ENCODE measurements around the gene SPTAN1.
"Not testable (repeated sequence)": the region's sequence is repeated elsewhere in the genome, so short reads cannot be mapped to it uniquely, and the experiment has no call there.

SPTAN1 gene

GRCh38 chr9:128553728-128554127 lies 1.3 kb downstream of the SPTAN1 start:
- no peak for DNase-seq

- peak; percentile 60 for DNase-seq
These were observed 1.9 kb downstream of the SPTAN1 start for GRCh38 chr9:128554155-128554862.

GRCh38 chr9:128555180-128555721 lies 2.9 kb downstream of the SPTAN1 start:
- no peak for DNase-seq

DNA sequence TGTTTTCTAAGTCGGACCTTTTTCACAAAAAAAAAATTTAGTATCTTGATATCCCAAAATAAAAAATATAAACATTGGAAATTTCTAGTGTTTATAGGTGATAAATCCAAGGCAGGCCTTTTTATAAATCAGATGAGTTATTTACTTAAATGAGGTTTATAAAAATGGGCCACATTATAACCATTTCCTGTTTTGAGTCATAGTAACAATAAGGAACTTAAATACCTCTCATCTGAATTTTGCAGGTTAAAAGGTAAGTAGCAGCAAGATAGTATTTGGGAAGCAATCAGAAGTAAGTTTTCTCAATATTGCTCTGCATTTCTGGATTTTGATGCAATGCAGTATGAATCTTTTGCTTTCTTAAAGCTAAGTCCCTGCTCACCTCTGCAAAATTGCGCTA lies 3.9 kb downstream of the SPTAN1 start:
- DNase-seq: no peak

DNA sequence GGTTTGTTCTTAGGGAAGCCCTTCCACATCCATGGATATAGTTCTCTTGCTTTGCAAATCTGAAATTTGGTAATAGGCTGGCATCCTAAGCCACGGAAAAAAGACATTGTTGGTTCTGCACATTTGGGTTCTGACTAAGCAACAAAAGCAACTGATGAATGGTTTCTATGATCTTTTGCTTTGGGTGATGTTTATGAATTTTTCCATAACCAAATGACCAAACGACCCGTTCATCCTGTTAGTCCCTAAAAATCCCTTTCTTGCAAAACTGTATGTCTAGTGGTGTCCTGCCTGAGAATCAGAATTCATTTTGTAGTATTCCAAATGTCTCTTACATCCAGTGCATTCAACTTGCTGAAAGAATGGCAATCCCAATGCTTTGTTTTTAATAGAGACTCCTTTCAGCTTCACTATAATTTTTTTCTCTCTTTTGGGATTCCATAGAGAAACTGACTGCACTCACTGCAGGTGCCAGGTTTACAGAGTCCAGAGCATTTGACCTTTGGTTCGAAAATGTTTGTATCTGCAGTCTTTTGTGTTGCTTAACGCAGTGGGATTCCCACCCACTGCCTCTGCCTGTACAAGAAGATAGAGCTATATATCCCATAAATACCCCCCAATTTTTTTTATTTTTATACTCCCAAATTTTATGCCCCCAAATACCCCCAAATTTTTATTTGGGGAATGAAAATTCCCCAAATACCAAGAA lies 4.7 kb downstream of the SPTAN1 start:
- no peak for DNase-seq

DNA sequence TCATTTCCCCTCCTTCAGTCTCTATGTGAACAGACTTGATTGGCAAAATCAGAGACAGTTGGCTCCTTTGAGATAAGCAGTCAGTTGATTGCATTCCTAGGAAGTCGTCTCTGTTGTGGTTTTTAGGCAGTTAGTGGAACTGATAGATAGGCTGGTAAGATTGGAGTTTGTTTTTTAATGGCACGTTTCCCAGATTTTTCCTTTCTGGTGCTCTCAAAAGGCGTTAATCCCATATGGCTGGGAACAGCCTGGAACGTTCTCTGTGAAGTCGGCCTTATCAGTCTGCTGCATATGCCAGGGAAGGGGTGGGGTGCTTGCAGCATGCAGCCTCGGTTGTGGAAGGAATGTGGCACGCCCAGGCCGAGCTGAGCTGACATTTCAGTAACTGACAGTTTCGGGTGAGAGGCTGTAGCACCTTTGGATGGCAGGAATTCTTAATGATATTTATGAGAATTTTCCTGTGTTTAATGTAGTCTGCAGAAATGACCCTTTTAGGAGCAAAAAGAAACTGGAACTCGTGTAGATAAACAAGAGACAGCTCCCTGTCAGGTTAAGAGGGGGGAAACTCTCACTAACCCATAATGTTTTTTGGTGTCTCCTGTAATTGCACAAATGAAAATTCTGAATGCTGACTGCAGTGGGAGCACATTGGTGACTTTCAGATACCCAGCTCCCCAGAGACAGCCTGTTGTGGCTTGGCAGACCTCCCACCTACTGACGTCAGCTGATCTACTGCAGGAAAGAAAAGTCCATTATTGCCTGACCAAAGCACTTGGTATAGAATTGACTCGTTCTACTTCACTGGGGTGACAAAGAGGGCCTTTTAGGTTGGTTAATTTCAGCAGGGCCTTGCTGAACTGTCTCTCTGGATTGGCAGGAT lies 6.3 kb downstream of the SPTAN1 start:
- DNase-seq: peak; percentile 78

- DNase-seq: no peak
These were observed 13.2 kb downstream of the SPTAN1 start for GRCh38 chr9:128565578-128565977.

DNA sequence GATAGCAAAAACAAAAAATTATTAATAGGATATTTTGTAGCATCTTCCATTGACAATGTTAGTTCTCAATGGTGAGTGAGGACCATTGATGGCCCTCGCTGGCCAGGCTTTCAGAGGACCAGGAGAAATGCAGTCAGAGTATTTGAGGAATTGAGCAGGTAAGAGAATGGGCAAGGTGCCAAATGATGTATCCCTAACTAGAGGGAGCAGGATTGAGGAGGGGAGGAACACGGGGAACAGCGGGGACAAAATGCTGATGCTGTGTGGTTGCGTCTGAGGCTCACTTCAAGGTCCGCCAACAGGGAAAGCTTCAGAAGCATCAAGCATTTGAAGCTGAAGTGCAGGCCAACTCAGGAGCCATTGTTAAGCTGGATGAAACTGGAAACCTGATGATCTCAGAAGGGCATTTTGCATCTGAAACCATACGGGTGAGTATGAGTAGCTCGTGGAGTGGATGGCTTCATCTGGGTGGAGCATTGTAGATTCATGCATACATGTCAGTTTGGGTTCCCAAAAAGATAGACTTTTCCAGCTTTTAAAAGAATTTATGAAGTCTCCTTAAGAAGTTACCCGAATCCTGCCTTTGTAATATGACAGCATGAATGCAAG lies 16.2 kb downstream of the SPTAN1 start:
- DNase-seq: no peak

DNA sequence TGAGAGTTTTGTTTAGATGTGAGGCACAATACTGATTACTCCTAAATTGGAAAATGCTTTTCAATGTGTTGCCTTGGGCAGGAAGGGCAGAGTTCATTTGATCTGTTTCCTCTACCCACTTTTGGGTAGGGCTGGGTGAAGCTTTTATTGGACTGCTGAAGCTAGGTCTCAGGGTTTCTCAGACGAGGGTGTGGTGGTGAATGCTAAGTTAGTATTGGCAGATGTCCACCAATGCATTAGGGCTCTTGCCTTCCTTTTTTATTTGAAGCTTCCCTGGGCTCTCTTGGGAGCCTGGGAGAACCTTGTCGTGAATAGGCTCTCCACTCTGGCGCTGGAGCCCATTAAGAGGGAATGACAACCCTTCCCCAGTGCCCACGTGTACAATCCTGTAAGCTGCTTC lies 23.1 kb downstream of the SPTAN1 start:
- DNase-seq: no peak

GRCh38 chr9:128575916-128576315 lies 23.5 kb downstream of the SPTAN1 start:
- DNase-seq: no peak

DNA sequence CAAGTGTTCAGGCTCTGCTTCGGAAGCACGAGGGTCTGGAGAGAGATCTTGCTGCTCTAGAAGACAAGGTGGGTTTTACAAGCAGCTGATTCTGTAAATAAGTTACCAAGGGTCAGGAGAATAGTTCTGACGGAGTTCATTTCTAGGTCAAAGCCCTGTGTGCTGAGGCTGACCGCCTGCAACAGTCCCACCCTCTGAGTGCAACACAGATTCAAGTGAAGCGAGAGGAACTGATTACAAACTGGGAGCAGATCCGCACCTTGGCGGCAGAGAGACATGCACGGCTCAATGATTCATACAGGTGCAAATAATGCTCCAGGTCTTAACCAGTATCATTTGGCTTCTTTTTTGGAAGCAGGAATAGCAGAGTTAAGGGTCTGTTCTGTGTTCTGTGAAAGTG lies 24.8 kb downstream of the SPTAN1 start:
- DNase-seq: no peak

GRCh38 chr9:128579194-128579593 lies 26.8 kb downstream of the SPTAN1 start:
- DNase-seq: no peak

DNA sequence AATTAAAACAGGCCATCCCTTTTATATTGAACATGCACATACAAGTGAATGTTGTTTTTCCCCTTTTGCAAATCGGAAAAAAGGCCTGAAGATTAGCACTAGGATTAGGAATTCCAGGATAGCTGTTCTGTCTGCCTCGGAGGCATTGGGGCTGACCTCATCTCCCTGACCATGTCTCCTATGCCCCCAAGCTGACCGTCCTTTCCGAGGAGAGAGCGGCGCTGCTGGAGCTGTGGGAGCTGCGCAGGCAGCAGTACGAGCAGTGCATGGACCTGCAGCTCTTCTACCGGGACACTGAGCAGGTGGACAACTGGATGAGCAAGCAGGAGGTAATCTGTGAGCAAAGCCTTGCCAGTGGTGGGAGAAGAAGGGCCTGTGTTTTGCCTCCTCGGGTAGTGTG lies 28.3 kb downstream of the SPTAN1 start:
- DNase-seq: no peak

GRCh38 chr9:128585155-128585554 lies 32.8 kb downstream of the SPTAN1 start:
- DNase-seq: not testable (repeated sequence)

DNA sequence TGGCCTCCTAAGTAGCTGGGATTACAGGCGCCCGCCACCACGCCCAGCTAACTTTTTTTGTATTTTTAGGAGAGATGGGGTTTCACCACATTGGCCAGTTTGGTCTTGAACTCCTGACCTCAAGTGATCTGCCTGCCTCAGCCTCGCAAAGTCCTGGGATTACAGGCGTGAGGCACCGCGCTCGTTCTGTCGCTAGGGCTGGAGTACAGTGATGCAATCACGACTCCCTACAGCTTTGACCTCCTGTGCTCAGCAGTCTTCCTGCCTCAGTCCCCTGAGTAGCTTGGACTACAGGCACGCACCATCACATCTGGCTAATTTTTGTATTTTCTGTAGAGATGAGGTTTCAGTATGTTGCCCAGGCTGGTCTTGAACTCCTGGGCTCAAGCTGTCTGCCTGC lies 34.5 kb downstream of the SPTAN1 start:
- DNase-seq: not testable (repeated sequence)

DNA sequence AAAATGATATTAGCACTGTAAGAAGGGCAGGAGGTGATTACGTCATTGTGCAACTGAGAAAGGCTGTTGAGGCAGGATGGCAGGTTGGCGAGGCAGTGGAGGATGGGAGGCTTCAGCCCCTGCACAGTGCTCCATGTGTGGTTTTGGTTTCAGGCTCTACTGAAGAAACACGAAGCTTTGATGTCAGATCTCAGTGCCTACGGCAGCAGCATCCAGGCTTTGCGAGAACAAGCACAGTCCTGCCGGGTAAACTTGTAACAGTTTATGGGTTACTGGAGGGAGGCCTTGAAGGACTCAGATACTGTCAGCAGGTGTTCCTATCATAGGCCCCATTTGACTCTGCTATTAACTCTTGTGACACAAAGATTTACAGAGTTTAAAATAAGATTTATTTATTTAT lies 35.1 kb downstream of the SPTAN1 start:
- DNase-seq: peak; percentile 66

- DNase-seq: no peak
These were observed 36.3 kb downstream of the SPTAN1 start for GRCh38 chr9:128588581-128589233.

- DNase-seq: no peak
These were observed 40.7 kb downstream of the SPTAN1 start for GRCh38 chr9:128593039-128593438.

DNA sequence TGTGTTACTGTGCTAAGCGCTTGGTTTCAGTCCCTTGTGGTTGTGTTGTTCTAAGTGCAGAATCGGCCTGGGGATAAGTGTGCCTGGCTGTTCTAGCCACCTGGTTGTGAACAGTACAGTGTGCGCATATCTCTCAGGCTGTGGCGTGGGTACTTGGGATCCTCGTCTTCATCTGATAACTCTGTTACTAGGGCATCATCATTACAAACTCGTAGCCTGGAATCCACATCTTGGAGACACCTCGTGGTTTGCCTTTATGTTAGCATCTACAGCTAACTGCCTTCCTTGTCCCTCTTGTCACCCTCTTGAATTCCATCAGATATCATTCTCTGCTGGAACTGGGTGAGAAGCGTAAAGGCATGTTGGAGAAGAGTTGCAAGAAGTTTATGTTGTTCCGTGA lies 41.5 kb downstream of the SPTAN1 start:
- DNase-seq: no peak

DNA sequence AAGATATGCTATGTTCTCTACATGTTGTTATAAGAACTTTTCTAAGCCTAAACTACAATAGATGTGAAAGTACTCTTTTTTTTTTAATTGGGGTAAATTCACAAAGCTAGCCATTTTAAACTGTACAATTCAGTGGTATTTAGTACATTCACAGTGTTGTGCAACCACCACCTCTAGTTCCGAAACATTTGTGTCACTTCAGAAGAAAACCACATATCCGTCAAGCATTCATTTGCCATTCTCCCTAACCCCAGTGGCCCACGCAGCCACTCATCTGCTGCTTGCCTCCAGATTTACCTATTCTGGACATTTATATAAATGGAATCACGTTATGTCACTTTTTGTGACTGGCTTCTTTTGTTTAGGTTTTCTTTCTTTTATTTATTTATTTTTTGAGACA lies 43.1 kb downstream of the SPTAN1 start:
- no peak for DNase-seq

- DNase-seq: no peak
These were observed 47.7 kb downstream of the SPTAN1 start for GRCh38 chr9:128600099-128600498.

DNA sequence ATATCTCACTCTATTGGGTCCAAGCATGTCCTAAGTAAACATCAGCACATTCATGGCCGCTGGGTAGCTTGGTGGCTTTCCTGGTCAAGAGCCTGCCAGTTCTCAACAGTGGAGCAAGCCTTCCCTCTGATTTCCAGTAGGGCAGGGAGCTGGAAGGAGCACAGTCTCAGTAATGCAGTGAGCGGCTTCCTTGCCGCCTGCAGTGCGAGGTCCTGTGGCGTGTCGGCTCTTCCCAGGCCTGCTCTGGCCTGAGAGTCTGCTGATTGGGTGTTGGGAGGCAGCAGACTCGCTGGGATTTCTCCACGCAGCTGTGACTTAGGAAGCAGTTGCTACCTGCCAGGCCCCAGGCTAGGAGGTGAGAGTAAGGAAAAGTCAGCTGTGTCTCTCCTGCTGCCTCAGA lies 51.3 kb downstream of the SPTAN1 start:
- no peak for DNase-seq

Measured in activated CD8-positive, alpha-beta memory T cell treated with anti-CD3 and anti-CD28 coated beads for 24 hours (primary cell).